ENCODE results near the gene ZNF639.
A peak's percentile ranks its signal among the peaks of the same experiment; 100 is the strongest.

ZNF639 gene

DNA sequence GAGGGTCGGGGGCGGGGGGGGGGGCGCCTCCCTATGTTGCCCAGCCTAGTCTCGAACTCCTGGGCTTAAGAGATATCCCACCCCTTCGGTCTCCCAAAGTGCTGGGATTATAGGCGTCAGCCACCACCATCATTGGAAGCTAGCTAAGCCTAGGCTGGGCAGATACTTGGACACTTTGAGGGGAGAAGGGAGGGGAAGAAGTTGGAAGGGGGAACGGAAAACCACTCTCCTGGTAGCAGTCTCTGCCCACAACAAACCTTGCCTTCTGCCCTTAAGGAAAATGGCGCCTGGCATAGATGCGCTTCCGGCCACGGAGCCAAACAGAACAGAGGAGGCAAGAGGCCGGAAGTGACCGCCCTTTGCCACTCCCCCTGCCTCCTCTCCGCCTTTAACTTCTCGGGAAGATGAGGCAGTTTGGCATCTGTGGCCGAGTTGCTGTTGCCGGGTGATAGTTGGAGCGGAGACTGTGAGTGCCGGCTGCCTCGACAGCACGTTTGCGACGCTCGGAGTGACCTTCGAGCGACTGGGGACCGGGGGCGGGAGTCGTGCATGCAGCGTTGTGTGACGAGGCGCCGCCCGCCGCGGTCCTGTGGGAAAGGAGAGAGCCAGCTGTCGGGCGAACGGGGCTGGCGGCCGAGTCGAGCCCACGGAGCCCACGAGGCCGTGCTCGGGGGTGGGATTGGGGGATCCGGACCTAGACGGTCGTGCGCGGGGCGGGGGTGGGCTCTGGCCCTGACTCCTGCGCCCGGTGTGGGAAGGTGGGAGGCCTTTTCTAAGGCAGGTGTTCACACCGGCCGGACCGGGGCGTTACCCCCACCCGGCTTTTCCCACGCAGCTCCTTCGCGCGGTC, 24.7 kb downstream of the ZNF639 start, which contains the start of gene MFN1:
TSS of gene MFN1 (plus strand) at position 365 of the 850 bp plus-strand sequence. CDS start 1,143 bp downstream, outside the sequence.
- TF ChIP-seq BACH2 (CRISPR knock-in tag; IDR thresholded peaks at IDR 0.05; ENCODE audit: borderline replicate concordance) (no peak), CSDC2 (CRISPR knock-in tag; IDR thresholded peaks at IDR 0.05) (no peak), ZNF70 (CRISPR knock-in tag; IDR thresholded peaks at IDR 0.05) (no peak; the same call in 1 of the 2 replicates), ISL1 (CRISPR knock-in tag; IDR thresholded peaks at IDR 0.05) (no peak), ZFP30 (CRISPR knock-in tag; IDR thresholded peaks at IDR 0.05) (no peak), OSR1 (CRISPR knock-in tag; IDR thresholded peaks at IDR 0.05) (no peak), ZFP3 (CRISPR knock-in tag; IDR thresholded peaks at IDR 0.05) (no peak), ESRRG (CRISPR knock-in tag; IDR thresholded peaks at IDR 0.05) (no peak), ZNF8 (CRISPR knock-in tag; IDR thresholded peaks at IDR 0.05) (no peak), RARB (CRISPR knock-in tag; IDR thresholded peaks at IDR 0.05) (no peak), ZC3H10 (CRISPR knock-in tag; IDR thresholded peaks at IDR 0.05) (no peak), ARNTL (CRISPR knock-in tag; IDR thresholded peaks at IDR 0.05; ENCODE audit: borderline replicate concordance, low read depth) (no peak), TCF4 (CRISPR knock-in tag; IDR thresholded peaks at IDR 0.05; ENCODE audit: borderline replicate concordance) (no peak), GLIS3 (CRISPR knock-in tag; IDR thresholded peaks at IDR 0.05) (no peak)
- TF ChIP-seq, protein P1, sequence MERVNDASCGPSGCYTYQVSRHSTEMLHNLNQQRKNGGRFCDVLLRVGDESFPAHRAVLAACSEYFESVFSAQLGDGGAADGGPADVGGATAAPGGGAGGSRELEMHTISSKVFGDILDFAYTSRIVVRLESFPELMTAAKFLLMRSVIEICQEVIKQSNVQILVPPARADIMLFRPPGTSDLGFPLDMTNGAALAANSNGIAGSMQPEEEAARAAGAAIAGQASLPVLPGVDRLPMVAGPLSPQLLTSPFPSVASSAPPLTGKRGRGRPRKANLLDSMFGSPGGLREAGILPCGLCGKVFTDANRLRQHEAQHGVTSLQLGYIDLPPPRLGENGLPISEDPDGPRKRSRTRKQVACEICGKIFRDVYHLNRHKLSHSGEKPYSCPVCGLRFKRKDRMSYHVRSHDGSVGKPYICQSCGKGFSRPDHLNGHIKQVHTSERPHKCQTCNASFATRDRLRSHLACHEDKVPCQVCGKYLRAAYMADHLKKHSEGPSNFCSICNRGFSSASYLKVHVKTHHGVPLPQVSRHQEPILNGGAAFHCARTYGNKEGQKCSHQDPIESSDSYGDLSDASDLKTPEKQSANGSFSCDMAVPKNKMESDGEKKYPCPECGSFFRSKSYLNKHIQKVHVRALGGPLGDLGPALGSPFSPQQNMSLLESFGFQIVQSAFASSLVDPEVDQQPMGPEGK (CRISPR knock-in tag; IDR thresholded peaks at IDR 0.05; ENCODE audit: borderline replicate concordance): no peak
- TF ChIP-seq, protein P2, sequence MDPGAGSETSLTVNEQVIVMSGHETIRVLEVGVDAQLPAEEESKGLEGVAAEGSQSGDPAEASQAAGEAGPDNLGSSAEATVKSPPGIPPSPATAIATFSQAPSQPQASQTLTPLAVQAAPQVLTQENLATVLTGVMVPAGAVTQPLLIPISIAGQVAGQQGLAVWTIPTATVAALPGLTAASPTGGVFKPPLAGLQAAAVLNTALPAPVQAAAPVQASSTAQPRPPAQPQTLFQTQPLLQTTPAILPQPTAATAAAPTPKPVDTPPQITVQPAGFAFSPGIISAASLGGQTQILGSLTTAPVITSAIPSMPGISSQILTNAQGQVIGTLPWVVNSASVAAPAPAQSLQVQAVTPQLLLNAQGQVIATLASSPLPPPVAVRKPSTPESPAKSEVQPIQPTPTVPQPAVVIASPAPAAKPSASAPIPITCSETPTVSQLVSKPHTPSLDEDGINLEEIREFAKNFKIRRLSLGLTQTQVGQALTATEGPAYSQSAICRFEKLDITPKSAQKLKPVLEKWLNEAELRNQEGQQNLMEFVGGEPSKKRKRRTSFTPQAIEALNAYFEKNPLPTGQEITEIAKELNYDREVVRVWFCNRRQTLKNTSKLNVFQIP (CRISPR knock-in tag; IDR thresholded peaks at IDR 0.05; ENCODE audit: borderline replicate concordance, low read depth): no peak
- TF ChIP-seq, protein P3, sequence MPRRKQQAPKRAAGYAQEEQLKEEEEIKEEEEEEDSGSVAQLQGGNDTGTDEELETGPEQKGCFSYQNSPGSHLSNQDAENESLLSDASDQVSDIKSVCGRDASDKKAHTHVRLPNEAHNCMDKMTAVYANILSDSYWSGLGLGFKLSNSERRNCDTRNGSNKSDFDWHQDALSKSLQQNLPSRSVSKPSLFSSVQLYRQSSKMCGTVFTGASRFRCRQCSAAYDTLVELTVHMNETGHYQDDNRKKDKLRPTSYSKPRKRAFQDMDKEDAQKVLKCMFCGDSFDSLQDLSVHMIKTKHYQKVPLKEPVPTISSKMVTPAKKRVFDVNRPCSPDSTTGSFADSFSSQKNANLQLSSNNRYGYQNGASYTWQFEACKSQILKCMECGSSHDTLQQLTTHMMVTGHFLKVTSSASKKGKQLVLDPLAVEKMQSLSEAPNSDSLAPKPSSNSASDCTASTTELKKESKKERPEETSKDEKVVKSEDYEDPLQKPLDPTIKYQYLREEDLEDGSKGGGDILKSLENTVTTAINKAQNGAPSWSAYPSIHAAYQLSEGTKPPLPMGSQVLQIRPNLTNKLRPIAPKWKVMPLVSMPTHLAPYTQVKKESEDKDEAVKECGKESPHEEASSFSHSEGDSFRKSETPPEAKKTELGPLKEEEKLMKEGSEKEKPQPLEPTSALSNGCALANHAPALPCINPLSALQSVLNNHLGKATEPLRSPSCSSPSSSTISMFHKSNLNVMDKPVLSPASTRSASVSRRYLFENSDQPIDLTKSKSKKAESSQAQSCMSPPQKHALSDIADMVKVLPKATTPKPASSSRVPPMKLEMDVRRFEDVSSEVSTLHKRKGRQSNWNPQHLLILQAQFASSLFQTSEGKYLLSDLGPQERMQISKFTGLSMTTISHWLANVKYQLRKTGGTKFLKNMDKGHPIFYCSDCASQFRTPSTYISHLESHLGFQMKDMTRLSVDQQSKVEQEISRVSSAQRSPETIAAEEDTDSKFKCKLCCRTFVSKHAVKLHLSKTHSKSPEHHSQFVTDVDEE (CRISPR knock-in tag; IDR thresholded peaks at IDR 0.05): no peak
- TF ChIP-seq, protein P4, sequence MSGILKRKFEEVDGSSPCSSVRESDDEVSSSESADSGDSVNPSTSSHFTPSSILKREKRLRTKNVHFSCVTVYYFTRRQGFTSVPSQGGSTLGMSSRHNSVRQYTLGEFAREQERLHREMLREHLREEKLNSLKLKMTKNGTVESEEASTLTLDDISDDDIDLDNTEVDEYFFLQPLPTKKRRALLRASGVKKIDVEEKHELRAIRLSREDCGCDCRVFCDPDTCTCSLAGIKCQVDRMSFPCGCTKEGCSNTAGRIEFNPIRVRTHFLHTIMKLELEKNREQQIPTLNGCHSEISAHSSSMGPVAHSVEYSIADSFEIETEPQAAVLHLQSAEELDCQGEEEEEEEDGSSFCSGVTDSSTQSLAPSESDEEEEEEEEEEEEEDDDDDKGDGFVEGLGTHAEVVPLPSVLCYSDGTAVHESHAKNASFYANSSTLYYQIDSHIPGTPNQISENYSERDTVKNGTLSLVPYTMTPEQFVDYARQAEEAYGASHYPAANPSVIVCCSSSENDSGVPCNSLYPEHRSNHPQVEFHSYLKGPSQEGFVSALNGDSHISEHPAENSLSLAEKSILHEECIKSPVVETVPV (CRISPR knock-in tag; IDR thresholded peaks at IDR 0.05): no peak
- ATAC-seq: peak; percentile 98

DNA sequence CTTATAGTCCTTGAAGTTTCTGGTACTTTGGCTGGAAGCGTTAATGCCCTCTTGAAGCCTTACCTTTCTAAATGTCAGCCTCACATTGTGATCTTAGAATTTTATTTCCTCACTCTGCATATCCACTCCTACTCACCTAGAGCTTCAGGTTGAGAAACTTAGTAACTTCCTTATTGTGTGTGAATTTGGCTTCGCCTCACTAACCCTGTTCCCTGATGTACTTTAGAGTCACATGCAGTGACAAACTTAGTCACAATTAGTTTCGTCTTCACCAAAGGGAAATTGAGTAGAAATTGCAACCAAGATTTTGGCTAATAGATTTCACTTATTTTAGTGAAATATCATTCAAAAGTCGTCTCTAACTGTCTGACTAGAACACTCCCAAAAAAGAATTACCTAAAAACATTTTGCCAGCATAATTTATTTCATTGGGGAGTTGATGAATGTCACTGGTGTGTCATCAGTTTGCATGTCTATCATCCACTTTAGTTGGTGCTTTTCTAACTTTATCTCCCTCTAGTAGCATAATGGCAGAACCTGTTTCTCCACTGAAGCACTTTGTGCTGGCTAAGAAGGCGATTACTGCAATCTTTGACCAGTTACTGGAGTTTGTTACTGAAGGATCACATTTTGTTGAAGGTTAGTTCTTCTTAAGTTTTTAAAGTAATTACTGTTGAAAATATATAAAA, 25.6 kb downstream of the ZNF639 start:
- no peak for ATAC-seq
- TF ChIP-seq ZFP3 (CRISPR knock-in tag; IDR thresholded peaks at IDR 0.05): no peak
- no peak for TF ChIP-seq TCF4 (CRISPR knock-in tag; IDR thresholded peaks at IDR 0.05; ENCODE audit: borderline replicate concordance)
- no peak for TF ChIP-seq SNAI2 (CRISPR knock-in tag; IDR thresholded peaks at IDR 0.05)
- TF ChIP-seq ZC3H10 (CRISPR knock-in tag; IDR thresholded peaks at IDR 0.05): no peak
- TF ChIP-seq, protein P5, sequence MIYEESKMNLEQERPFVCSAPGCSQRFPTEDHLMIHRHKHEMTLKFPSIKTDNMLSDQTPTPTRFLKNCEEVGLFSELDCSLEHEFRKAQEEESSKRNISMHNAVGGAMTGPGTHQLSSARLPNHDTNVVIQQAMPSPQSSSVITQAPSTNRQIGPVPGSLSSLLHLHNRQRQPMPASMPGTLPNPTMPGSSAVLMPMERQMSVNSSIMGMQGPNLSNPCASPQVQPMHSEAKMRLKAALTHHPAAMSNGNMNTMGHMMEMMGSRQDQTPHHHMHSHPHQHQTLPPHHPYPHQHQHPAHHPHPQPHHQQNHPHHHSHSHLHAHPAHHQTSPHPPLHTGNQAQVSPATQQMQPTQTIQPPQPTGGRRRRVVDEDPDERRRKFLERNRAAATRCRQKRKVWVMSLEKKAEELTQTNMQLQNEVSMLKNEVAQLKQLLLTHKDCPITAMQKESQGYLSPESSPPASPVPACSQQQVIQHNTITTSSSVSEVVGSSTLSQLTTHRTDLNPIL (CRISPR knock-in tag; IDR thresholded peaks at IDR 0.05; ENCODE audit: low read depth): no peak

Measured in SK-N-SH treated with all-trans-retinoic acid at 6 μM for 48 hours (cell line).